Trophoblast cell (in vitro differentiated cells and primary cell): Measurements from ENCODE around the gene CCDC3.

Experiments
- DNase-seq, 2 donors: peaks; one replicate each; pipeline ENCODE4 v3.0.0-alpha.2; 2016
- H2AFZ ChIP-seq: 2 replicates; pipeline ENCODE4 v1.6.1; 2013; ENCODE audit warnings: low read length, moderate library complexity, mild to moderate bottlenecking; ENCODE audit not compliant: insufficient read depth, poor library complexity
- H2AK5ac ChIP-seq: 2 replicates; pipeline ENCODE4 v1.6.1; 2013; ENCODE audit warnings: mild to moderate bottlenecking, low read length
- H2BK120ac ChIP-seq: 2 replicates; pipeline ENCODE4 v1.6.1; 2013; ENCODE audit warnings: low read length, mild to moderate bottlenecking, moderate library complexity; ENCODE audit not compliant: insufficient read depth, poor library complexity
- H2BK12ac ChIP-seq: 2 replicates; pipeline ENCODE4 v1.6.1; 2013; ENCODE audit warnings: mild to moderate bottlenecking, low read length, moderate library complexity
- H2BK5ac ChIP-seq: 2 replicates; pipeline ENCODE4 v1.6.1; 2013; ENCODE audit warnings: low read length, low read depth, moderate library complexity, mild to moderate bottlenecking; ENCODE audit not compliant: poor library complexity
- H3K14ac ChIP-seq: 2 replicates; pipeline ENCODE4 v1.6.1; 2013; ENCODE audit warnings: mild to moderate bottlenecking, low read length
- H3K18ac ChIP-seq: 2 replicates; pipeline ENCODE4 v1.6.1; 2013; ENCODE audit warnings: mild to moderate bottlenecking, low read length
- H3K23ac ChIP-seq: 2 replicates; pipeline ENCODE4 v1.6.1; 2013; ENCODE audit warnings: low read length
- H3K27ac ChIP-seq: 2 replicates; pipeline ENCODE4 v1.5.1; 2013; ENCODE audit warnings: low read depth, mild to moderate bottlenecking, inconsistent platforms, low read length, moderate library complexity
- H3K27me3 ChIP-seq: 2 replicates; pipeline ENCODE4 v1.6.1; 2013; ENCODE audit warnings: inconsistent platforms, mild to moderate bottlenecking, low read length, moderate library complexity; ENCODE audit not compliant: insufficient read depth
- H3K36me3 ChIP-seq, 2 experiments: 1 replicate in 1 of 2; 2 replicates in 1 of 2; pipeline ENCODE4 v1.6.1; 2013; ENCODE audit warnings: low read length in 2 of 2, mild to moderate bottlenecking in 2 of 2, moderate library complexity in 1 of 2; ENCODE audit not compliant: insufficient read depth in 2 of 2, control insufficient read depth in 1 of 2
- H3K4ac ChIP-seq: 2 replicates; pipeline ENCODE4 v1.6.1; 2013; ENCODE audit warnings: low read depth, mild to moderate bottlenecking, low read length, moderate library complexity
- H3K4me1 ChIP-seq, 2 experiments: 1 replicate in 1 of 2; 2 replicates in 1 of 2; pipeline ENCODE4 v1.6.1; 2013; ENCODE audit warnings: low read length in 2 of 2, mild to moderate bottlenecking in 2 of 2, moderate library complexity in 1 of 2; ENCODE audit not compliant: insufficient read depth in 2 of 2, control insufficient read depth in 1 of 2
- H3K4me2 ChIP-seq: 2 replicates; pipeline ENCODE4 v1.6.1; 2013; ENCODE audit warnings: inconsistent platforms, mild to moderate bottlenecking, low read length, moderate library complexity
- H3K4me3 ChIP-seq: 2 replicates; pipeline ENCODE4 v1.5.1; 2013; ENCODE audit warnings: mild to moderate bottlenecking, low read depth, low read length, inconsistent platforms
- H3K79me1 ChIP-seq: one replicate; pipeline ENCODE4 v1.6.1; 2013; ENCODE audit warnings: low read length
- H3K79me2 ChIP-seq: 2 replicates; pipeline ENCODE4 v1.6.1; 2013; ENCODE audit warnings: low read length, mild to moderate bottlenecking; ENCODE audit not compliant: control insufficient read depth, insufficient read depth, poor library complexity
- H3K9ac ChIP-seq: 2 replicates; pipeline ENCODE4 v1.6.1; 2013; ENCODE audit warnings: mild to moderate bottlenecking, low read length
- H3K9me3 ChIP-seq: 2 replicates; pipeline ENCODE4 v1.6.1; 2013; ENCODE audit warnings: low read depth, mild to moderate bottlenecking, control low read depth, inconsistent platforms, low read length; ENCODE audit not compliant: insufficient read depth
- H4K12ac ChIP-seq: 2 replicates; pipeline ENCODE4 v1.6.1; 2013; ENCODE audit warnings: low read depth, mild to moderate bottlenecking, low read length, moderate library complexity
- H4K8ac ChIP-seq: 2 replicates; pipeline ENCODE4 v1.6.1; 2013; ENCODE audit warnings: low read depth, mild to moderate bottlenecking, low read length, moderate library complexity
- H4K91ac ChIP-seq: one replicate; pipeline ENCODE4 v1.6.1; 2013; ENCODE audit warnings: low read depth, mild to moderate bottlenecking, low read length, moderate library complexity
- WGBS: extraction: QIAGEN DNeasy Blood & Tissue Kit; methylation state at CpG from one replicate; pipeline ENCODE4 v1.1.7; 2013; ENCODE audit warnings: missing lambda C conversion rate; ENCODE audit not compliant: insufficient read length, insufficient coverage; ENCODE audit errors: extremely low coverage; 5-methylcytosine and 5-hydroxymethylcytosine counted together

Gene CCDC3

GRCh38 chr10:12909182-12909835 is 92.2 kb downstream of the CCDC3 start:
- Histone ChIP-seq H3K79me2 (no peaks in the 10 kb centered on the region), H3K4me3 (no peak overlapping the region), H3K9ac (no peak overlapping the region), H3K27ac (no peak overlapping the region), H3K18ac (no peak overlapping the region), H4K12ac (no peak overlapping the region), H2BK120ac (no peak overlapping the region), H3K9me3 (no peaks in the 10 kb centered on the region), H3K27me3 (no peaks in the 10 kb centered on the region), H2AK5ac (no peak overlapping the region), H2AFZ (no peak overlapping the region), H4K8ac (no peak overlapping the region), H4K91ac (no peak overlapping the region), H3K14ac (no peak overlapping the region), H2BK5ac (no peak overlapping the region), H3K4ac (no peak overlapping the region), H3K4me2 (no peak overlapping the region), H3K4me1 (no peaks in the 10 kb centered on the region), H2BK12ac (no peak overlapping the region), H3K79me1 (no peaks in the 10 kb centered on the region), H3K36me3 (no peaks in the 10 kb centered on the region), H3K23ac (no peak overlapping the region)
- DNase-seq, result no peak
- no CpG with 5 or more reads among the region's 9 CpGs for WGBS

GRCh38 chr10:12908773-12909172 is 92.7 kb downstream of the CCDC3 start:
- no peak overlapping the region for H2BK5ac ChIP-seq
- WGBS, result no CpG with 5 or more reads among the region's 4 CpGs
- no peaks in the 10 kb centered on the region for H3K9me3 ChIP-seq
- no peak overlapping the region for H3K18ac ChIP-seq
- H3K27ac ChIP-seq, result no peak overlapping the region
- no peak overlapping the region for H3K4me3 ChIP-seq
- no peak overlapping the region for H2BK120ac ChIP-seq
- no peaks in the 10 kb centered on the region for H3K27me3 ChIP-seq
- H3K4me1 ChIP-seq, result no peaks in the 10 kb centered on the region
- no peaks in the 10 kb centered on the region for H3K79me1 ChIP-seq
- no peak for DNase-seq
- H3K4ac ChIP-seq, result no peak overlapping the region
- no peak overlapping the region for H2AFZ ChIP-seq
- H3K14ac ChIP-seq, result no peak overlapping the region
- H3K79me2 ChIP-seq, result no peaks in the 10 kb centered on the region
- no peak overlapping the region for H4K8ac ChIP-seq
- no peak overlapping the region for H2AK5ac ChIP-seq
- no peak overlapping the region for H4K91ac ChIP-seq
- H2BK12ac ChIP-seq, result no peak overlapping the region
- no peak overlapping the region for H3K4me2 ChIP-seq
- no peak overlapping the region for H3K9ac ChIP-seq
- H3K23ac ChIP-seq, result no peak overlapping the region
- H4K12ac ChIP-seq, result no peak overlapping the region
- H3K36me3 ChIP-seq, result no peaks in the 10 kb centered on the region

DNA sequence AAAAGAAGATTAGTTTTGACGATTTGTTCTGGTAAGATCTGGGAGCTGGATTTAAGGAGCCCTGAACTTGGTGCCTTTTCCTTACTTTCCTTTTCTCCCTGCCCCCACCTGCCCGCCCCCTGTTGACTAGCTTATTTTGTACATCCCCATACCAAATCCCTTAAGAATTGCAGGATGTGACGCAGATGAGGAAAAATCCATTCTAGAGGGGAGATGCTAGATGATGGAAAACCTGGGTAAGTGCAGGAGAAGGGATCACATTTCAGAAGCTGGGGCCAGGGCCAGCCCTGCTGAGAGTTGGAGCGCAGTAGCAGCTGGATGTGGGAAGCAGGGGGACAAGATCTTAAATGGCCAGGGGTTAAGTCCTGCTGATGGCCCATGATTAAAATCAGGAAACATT is 93.9 kb downstream of the CCDC3 start:
- no peak overlapping the region for H4K8ac ChIP-seq
- H2BK12ac ChIP-seq, result no peak overlapping the region
- H3K4me2 ChIP-seq, result no peak overlapping the region
- H2AK5ac ChIP-seq, result no peak overlapping the region
- no peaks in the 10 kb centered on the region for H3K79me2 ChIP-seq
- H3K36me3 ChIP-seq, result no peaks in the 10 kb centered on the region
- H3K18ac ChIP-seq, result no peak overlapping the region
- no peaks in the 10 kb centered on the region for H3K79me1 ChIP-seq
- no peaks in the 10 kb centered on the region for H3K27me3 ChIP-seq
- no peak overlapping the region for H2BK120ac ChIP-seq
- no peak overlapping the region for H3K14ac ChIP-seq
- H2BK5ac ChIP-seq, result no peak overlapping the region
- DNase-seq, result no peak
- no CpG with 5 or more reads among the region's 4 CpGs for WGBS
- H3K23ac ChIP-seq, result no peak overlapping the region
- H3K9ac ChIP-seq, result no peak overlapping the region
- no peaks in the 10 kb centered on the region for H3K4me1 ChIP-seq
- no peaks in the 10 kb centered on the region for H3K9me3 ChIP-seq
- H3K27ac ChIP-seq, result no peak overlapping the region
- H4K12ac ChIP-seq, result no peak overlapping the region
- H4K91ac ChIP-seq, result no peak overlapping the region
- H3K4me3 ChIP-seq, result no peak overlapping the region
- no peak overlapping the region for H3K4ac ChIP-seq
- H2AFZ ChIP-seq, result no peak overlapping the region

GRCh38 chr10:12906051-12906541 is 95.4 kb downstream of the CCDC3 start:
- no CpG with 5 or more reads among the region's 13 CpGs for WGBS
- Histone ChIP-seq H3K4me3 (no peak overlapping the region), H3K79me2 (no peaks in the 10 kb centered on the region), H3K4me2 (no peak overlapping the region), H4K8ac (no peak overlapping the region), H3K18ac (no peak overlapping the region), H4K91ac (no peak overlapping the region), H2BK5ac (no peak overlapping the region), H3K14ac (no peak overlapping the region), H3K27me3 (no peaks in the 10 kb centered on the region), H2BK120ac (no peak overlapping the region), H3K4ac (no peak overlapping the region), H3K4me1 (no peaks in the 10 kb centered on the region), H3K9me3 (no peaks in the 10 kb centered on the region), H2BK12ac (no peak overlapping the region), H2AFZ (no peak overlapping the region), H3K9ac (no peak overlapping the region), H3K27ac (no peak overlapping the region), H3K23ac (no peak overlapping the region), H4K12ac (no peak overlapping the region), H3K36me3 (no peaks in the 10 kb centered on the region), H3K79me1 (no peaks in the 10 kb centered on the region), H2AK5ac (no peak overlapping the region)
- DNase-seq, result no peak
